K562 (cell line): ENCODE results near the gene SLC48A1. TPM values are rescaled to one million over a fixed set of nuclear protein-coding genes. Genes with fewer than 3 reads are reported as not detected.
A peak's percentile ranks its signal among the peaks of the same experiment; 100 is the strongest.

Source experiments
- ATAC-seq: fragments of 200-7000 bp; cut with Tn5 transposase; 3 replicates; pipeline ENCODE4 v1.9.1; 2020; ENCODE audit warnings: moderate library complexity
- BruUV-seq: library from RNA; stranded (reverse); fragments of 400-500 nt; replicated peaks from 2 replicates; lab custom pipeline; 2021; lab: Mats Ljungman, UMichigan
- CTCF ChIA-PET: fragments of 300-600 bp; formaldehyde crosslinking; extraction: SDS; loops from one replicate; lab custom pipeline; 2021; ENCODE audit warnings: low intra/inter-chr PET ratio; lab: Yijun Ruan, JAX
- POLR2A ChIA-PET: fragments of 300-600, 350-650 bp; sonication (Branson Sonifier 250); formaldehyde crosslinking; extraction: SDS; loops from one replicate; lab custom pipeline; 2021; ENCODE audit warnings: antibody characterized with exemption, inconsistent platforms; lab: Yijun Ruan, JAX
- DNase-seq, 4 experiments: peaks; one replicate each; pipeline versions ENCODE4 v3.0.0 to v3.0.0-alpha.2; 2011 to 2018; ENCODE audit warnings: low spot score in 3 of 4, mixed read lengths in 3 of 4; ENCODE audit errors: extremely low read depth in 1 of 4
- FAIRE-seq: peaks from 2 replicates; lab custom pipeline; 2011; peaks lifted over from hg19 to GRCh38; lab: Jason Lieb, UNC
- H2AFZ ChIP-seq: 2 replicates; pipeline ENCODE4 v1.6.0; 2011; ENCODE audit warnings: low read depth, low read length, control low read depth, inconsistent platforms
- H3K27ac ChIP-seq: fragments of 200-600 bp; 3 replicates; pipeline ENCODE4 v1.8.0; 2011; ENCODE audit warnings: low read depth, mild to moderate bottlenecking, control low read depth, inconsistent platforms, low read length, moderate library complexity, mixed read lengths; ENCODE audit errors: extremely low read depth
- H3K27me3 ChIP-seq, 2 experiments: fragments of 300-600 bp in 1 of 2; 2 replicates in 1 of 2; 3 replicates in 1 of 2; pipeline versions ENCODE4 v1.6.0 to v1.8.0; 2011; ENCODE audit warnings: inconsistent platforms in 2 of 2, low read length in 2 of 2, mild to moderate bottlenecking in 1 of 2, mixed read lengths in 1 of 2, moderate library complexity in 1 of 2; ENCODE audit not compliant: control insufficient read depth in 2 of 2, insufficient read depth in 2 of 2
- H3K36me3 ChIP-seq: fragments of 300-600 bp; 3 replicates; pipeline ENCODE4 v1.8.0; 2011; ENCODE audit warnings: mild to moderate bottlenecking, low read length, inconsistent platforms; ENCODE audit not compliant: control insufficient read depth, insufficient read depth
- H3K4me1 ChIP-seq, 2 experiments: fragments of 200-600 bp in 1 of 2; replicated peaks in 1 of 2; 2 replicates in 1 of 2; 3 replicates in 1 of 2; pipeline versions ENCODE4 v1.5.1 to v1.8.0; 2011; ENCODE audit warnings: inconsistent platforms in 2 of 2, low read length in 2 of 2, mild to moderate bottlenecking in 1 of 2, mixed read lengths in 1 of 2, moderate library complexity in 1 of 2; ENCODE audit not compliant: control insufficient read depth in 2 of 2, insufficient read depth in 2 of 2
- H3K4me2 ChIP-seq: 2 replicates; pipeline ENCODE4 v1.6.1; 2011; ENCODE audit warnings: low read length, control low read depth, inconsistent platforms, mixed read lengths; ENCODE audit not compliant: insufficient read depth
- H3K4me3 ChIP-seq: fragments of 200-600 bp; sonication (generic), shearing (Covaris generic); 2 replicates; pipeline ENCODE4 v1.5.1; 2016; ENCODE audit warnings: control low read depth, inconsistent platforms
- H3K79me2 ChIP-seq: fragments of 200-600 bp; 3 replicates; pipeline ENCODE4 v1.8.0; 2011; ENCODE audit warnings: low read length, inconsistent platforms; ENCODE audit not compliant: control insufficient read depth, insufficient read depth
- H3K9ac ChIP-seq, 2 experiments: 2 replicates each; pipeline versions ENCODE4 v1.6.0 to v1.6.1; 2011; ENCODE audit warnings: low read depth in 2 of 2, low read length in 2 of 2, control low read depth in 1 of 2, inconsistent platforms in 1 of 2, mild to moderate bottlenecking in 1 of 2, mixed read lengths in 1 of 2; ENCODE audit not compliant: insufficient read depth in 1 of 2
- H3K9me1 ChIP-seq: one replicate; pipeline ENCODE4 v1.6.0; 2011; ENCODE audit warnings: inconsistent platforms, mild to moderate bottlenecking, low read length, moderate library complexity; ENCODE audit not compliant: control insufficient read depth, insufficient read depth
- H3K9me3 ChIP-seq: replicated peaks from 2 replicates; pipeline ENCODE4 v1.5.1; 2011; ENCODE audit warnings: low read depth, low read length, inconsistent platforms; ENCODE audit not compliant: control insufficient read depth, insufficient read depth
- H4K20me1 ChIP-seq: replicated peaks from 2 replicates; pipeline ENCODE4 v1.6.1; 2011; ENCODE audit warnings: low read length, inconsistent platforms, mixed read lengths; ENCODE audit not compliant: control insufficient read depth, insufficient read depth
- BCOR ChIP-seq: fragments of 450-650 bp; IDR thresholded peaks from 2 replicates; pipeline ENCODE4 v1.6.1; 2016
- CTBP1 ChIP-seq: fragments of 450-650 bp; IDR thresholded peaks from 2 replicates; pipeline ENCODE4 v1.6.1; 2016; ENCODE audit warnings: borderline replicate concordance
- FOXA3 ChIP-seq, 2 experiments: fragments of 450-650 bp in 1 of 2; sonication (generic) in 1 of 2; formaldehyde crosslinking; IDR thresholded peaks in 1 of 2; conservative IDR thresholded peaks in 1 of 2; 2 replicates each; pipeline versions ENCODE4 v1.4.0 to v1.8.0; 2020 to 2022; ENCODE audit warnings: mild to moderate bottlenecking in 2 of 2, missing genetic modification reagents in 1 of 2
- HDAC6 ChIP-seq: IDR thresholded peaks from 2 replicates; pipeline ENCODE4 v1.6.1; 2012; ENCODE audit warnings: low read depth, mild to moderate bottlenecking, control low read depth, inconsistent platforms, low read length, moderate library complexity
- MBD2 ChIP-seq: sonication (generic); IDR thresholded peaks from 2 replicates; pipeline ENCODE4 v1.6.1; 2016; ENCODE audit warnings: low read depth, borderline replicate concordance
- MCM7 ChIP-seq, 2 experiments: fragments of 450-650 bp; IDR thresholded peaks; 2 replicates each; pipeline ENCODE4 v1.6.1; 2016 to 2018
- NEUROD1 ChIP-seq: fragments of 150-350 bp; IDR thresholded peaks from 2 replicates; pipeline ENCODE4 v1.6.1; 2014; ENCODE audit warnings: borderline replicate concordance, low read length, low read depth; ENCODE audit not compliant: partially characterized antibody
- RAD21 ChIP-seq, 2 experiments: fragments of 250-450 bp in 1 of 2; fragments of 450-650 bp in 1 of 2; sonication (Bioruptor Pico) in 1 of 2; formaldehyde crosslinking in 1 of 2; IDR thresholded peaks in 1 of 2; conservative IDR thresholded peaks in 1 of 2; 2 replicates each; pipeline versions ENCODE4 v1.4.0 to v1.8.0; 2020 to 2022; ENCODE audit warnings: mild to moderate bottlenecking in 2 of 2, moderate library complexity in 1 of 2
- RB1 ChIP-seq: fragments of 450-650 bp; IDR thresholded peaks from 2 replicates; pipeline ENCODE4 v1.6.1; 2017; ENCODE audit warnings: low read depth, mild to moderate bottlenecking
- SMARCC2 ChIP-seq: fragments of 450-650 bp; IDR thresholded peaks from 2 replicates; pipeline ENCODE4 v1.6.1; 2017; ENCODE audit warnings: antibody characterized with exemption, moderate library complexity, mild to moderate bottlenecking, low read depth
- XRCC5 ChIP-seq: fragments of 200-400 bp; formaldehyde crosslinking; IDR thresholded peaks from 2 replicates; pipeline ENCODE4 v1.6.1; 2017; ENCODE audit warnings: low read depth, mild to moderate bottlenecking, low read length
- ZFP36 ChIP-seq: fragments of 150-350 bp; IDR thresholded peaks from 2 replicates; pipeline ENCODE4 v1.6.1; 2018; ENCODE audit warnings: low read length, low read depth; ENCODE audit not compliant: partially characterized antibody
- ZFPM2 ChIP-seq: fragments of 250-450 bp; sonication (Bioruptor Pico); IDR thresholded peaks from 2 replicates; pipeline ENCODE4 v1.5.1; 2022; ENCODE audit warnings: mild to moderate bottlenecking
- whole genome bisulfite sequencing: fragments of 100-300 bp; shearing (Covaris generic); methylation state at CpG from one replicate; pipeline ENCODE4 v1.1.6; 2016; ENCODE audit warnings: low coverage, mixed read lengths; ENCODE audit not compliant: insufficient coverage; ENCODE audit errors: missing lambda C conversion rate; 5-methylcytosine and 5-hydroxymethylcytosine counted together
- in situ Hi-C: fragments of 300-500 bp; cut with MboI; formaldehyde crosslinking; loops from 4 replicates; pipeline ENCODE4 v1.15.0; 2018; ENCODE audit warnings: inconsistent platforms, mixed read lengths
- intact Hi-C: fragments of 100-400 bp; cut with micrococcal nuclease; formaldehyde crosslinking; loops from 2 replicates; pipeline ENCODE4 v1.14.2; 2022
- polyA plus RNA-seq, 8 experiments: library from polyadenylated mRNA; depleted of rRNA in 4 of 8; stranded (reverse) in 5 of 8; unstranded in 3 of 8; fragments of >200 nt; fragmentation: Nextera tagmentation in 2 of 8; fragmentation: Illumina TruSeq in 1 of 8; extraction: Ambion mirVana in 2 of 8; extraction: Trizol in 1 of 8; gene quantifications; 2 replicates each; pipeline versions ENCODE4 v1.2.1 to v1.2.3, GENCODE V29; 2011 to 2014; ENCODE audit warnings: inconsistent platforms in 1 of 8, missing spikeins in 1 of 8
- total RNA-seq, 7 experiments: library from RNA; depleted of rRNA in 6 of 7; stranded (reverse); fragments of >200 nt in 6 of 7; fragmentation: Illumina TruSeq in 2 of 7; extraction: Trizol in 2 of 7; gene quantifications; 2 replicates each; pipeline versions ENCODE4 v1.2.1 to v1.2.3, GENCODE V29; 2011 to 2021; ENCODE audit warnings: low replicate concordance in 1 of 7
- TF ChIP-seq, protein P1 (sequence below): fragments of 450-650 bp; formaldehyde crosslinking; IDR thresholded peaks from 2 replicates; pipeline ENCODE4 v1.4.0; 2020; ENCODE audit warnings: mild to moderate bottlenecking, moderate library complexity
- TF ChIP-seq, protein P2 (sequence below): fragments of 200-800 bp; sonication (Bioruptor generic); IDR thresholded peaks from 2 replicates; pipeline ENCODE4 v1.6.1; 2017; ENCODE audit warnings: missing genetic modification characterization, missing compliant biosample characterization
- TF ChIP-seq, protein P3 (sequence below), 3 experiments: IDR thresholded peaks in 2 of 3; conservative IDR thresholded peaks in 1 of 3; 2 replicates each; pipeline ENCODE4 v1.5.1; 2011 to 2012; ENCODE audit warnings: low read length in 3 of 3, mild to moderate bottlenecking in 3 of 3, control low read depth in 2 of 3, improper control_type of control experiment in 1 of 3, inconsistent platforms in 1 of 3, low read depth in 1 of 3, mixed read lengths in 1 of 3, moderate library complexity in 1 of 3; ENCODE audit not compliant: insufficient read depth in 2 of 3

SLC48A1 gene
- total and polyA plus RNA-seq, 9 of the 15 experiments (the other 6 are each of a cell fraction or from before 2014, with no cell fraction given): 10.7 to 37.5 (median 18.7) TPM

DNA sequence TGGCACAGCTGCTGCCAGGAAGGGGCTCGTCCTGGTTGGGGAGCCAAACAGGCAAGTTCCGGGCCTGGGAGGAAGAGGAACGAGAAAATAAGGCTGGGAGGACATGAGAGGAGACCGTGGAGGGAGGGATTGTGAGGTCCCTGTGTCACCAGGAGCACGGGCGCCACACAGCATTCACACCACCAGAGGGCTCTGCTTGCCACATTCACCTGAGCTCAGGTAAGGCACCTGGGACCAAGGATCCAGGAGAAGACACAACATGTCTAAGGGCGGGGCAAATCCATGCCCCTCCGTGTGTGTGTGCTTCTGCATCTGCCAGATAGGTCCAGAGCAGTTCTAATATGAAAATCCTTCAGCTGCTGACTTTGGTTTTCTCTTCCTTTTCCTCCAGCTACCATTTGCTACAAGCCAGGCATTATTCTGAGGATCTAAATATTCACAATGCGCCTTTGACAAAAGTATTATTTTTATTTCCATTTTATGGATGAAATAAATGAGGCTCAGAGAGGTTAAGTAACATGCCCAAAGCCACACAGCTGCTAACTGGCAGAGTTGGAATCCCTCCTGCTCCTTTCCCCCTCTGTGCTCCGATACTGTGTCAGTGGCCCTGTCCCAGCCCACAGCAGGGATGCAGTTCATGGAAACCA is 28.9 kb upstream of the SLC48A1 start:
- H4K20me1 ChIP-seq: no peaks in the 10 kb centered on the region; the same call in 1 of the 2 replicates
- DNase-seq: peak; percentile 38 to 48 (median 44)
- TF ChIP-seq BCOR: peak; percentile 85
- no peak for TF ChIP-seq NEUROD1
- no peak for TF ChIP-seq MBD2
- no peak for TF ChIP-seq ZFPM2 (CRISPR knock-in tag)
- TF ChIP-seq, protein P1, sequence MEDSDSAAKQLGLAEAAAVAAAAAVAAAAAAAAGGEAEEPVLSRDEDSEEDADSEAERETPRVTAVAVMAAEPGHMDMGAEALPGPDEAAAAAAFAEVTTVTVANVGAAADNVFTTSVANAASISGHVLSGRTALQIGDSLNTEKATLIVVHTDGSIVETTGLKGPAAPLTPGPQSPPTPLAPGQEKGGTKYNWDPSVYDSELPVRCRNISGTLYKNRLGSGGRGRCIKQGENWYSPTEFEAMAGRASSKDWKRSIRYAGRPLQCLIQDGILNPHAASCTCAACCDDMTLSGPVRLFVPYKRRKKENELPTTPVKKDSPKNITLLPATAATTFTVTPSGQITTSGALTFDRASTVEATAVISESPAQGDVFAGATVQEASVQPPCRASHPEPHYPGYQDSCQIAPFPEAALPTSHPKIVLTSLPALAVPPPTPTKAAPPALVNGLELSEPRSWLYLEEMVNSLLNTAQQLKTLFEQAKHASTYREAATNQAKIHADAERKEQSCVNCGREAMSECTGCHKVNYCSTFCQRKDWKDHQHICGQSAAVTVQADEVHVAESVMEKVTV (CRISPR knock-in tag): peak; percentile 37; the same call in 1 of the 2 replicates
- TF ChIP-seq, protein P2, sequence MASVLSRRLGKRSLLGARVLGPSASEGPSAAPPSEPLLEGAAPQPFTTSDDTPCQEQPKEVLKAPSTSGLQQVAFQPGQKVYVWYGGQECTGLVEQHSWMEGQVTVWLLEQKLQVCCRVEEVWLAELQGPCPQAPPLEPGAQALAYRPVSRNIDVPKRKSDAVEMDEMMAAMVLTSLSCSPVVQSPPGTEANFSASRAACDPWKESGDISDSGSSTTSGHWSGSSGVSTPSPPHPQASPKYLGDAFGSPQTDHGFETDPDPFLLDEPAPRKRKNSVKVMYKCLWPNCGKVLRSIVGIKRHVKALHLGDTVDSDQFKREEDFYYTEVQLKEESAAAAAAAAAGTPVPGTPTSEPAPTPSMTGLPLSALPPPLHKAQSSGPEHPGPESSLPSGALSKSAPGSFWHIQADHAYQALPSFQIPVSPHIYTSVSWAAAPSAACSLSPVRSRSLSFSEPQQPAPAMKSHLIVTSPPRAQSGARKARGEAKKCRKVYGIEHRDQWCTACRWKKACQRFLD (CRISPR knock-in tag): no peak
- no peak for TF ChIP-seq MCM7 (IDR thresholded peaks at IDR 0.05)
- TF ChIP-seq RAD21 (CRISPR knock-in tag; conservative IDR thresholded peaks at IDR 0.05 in 1 of 2, IDR thresholded peaks at IDR 0.05 in 1 of 2): peak; percentile 72 to 78
- peak; percentile 90 for TF ChIP-seq CTBP1
- peak; percentile 77 for TF ChIP-seq ZFP36
- no peak for TF ChIP-seq FOXA3 (CRISPR knock-in tag; conservative IDR thresholded peaks at IDR 0.05 in 1 of 2, IDR thresholded peaks at IDR 0.05 in 1 of 2)
- TF ChIP-seq HDAC6: no peak
- TF ChIP-seq, protein P3, sequence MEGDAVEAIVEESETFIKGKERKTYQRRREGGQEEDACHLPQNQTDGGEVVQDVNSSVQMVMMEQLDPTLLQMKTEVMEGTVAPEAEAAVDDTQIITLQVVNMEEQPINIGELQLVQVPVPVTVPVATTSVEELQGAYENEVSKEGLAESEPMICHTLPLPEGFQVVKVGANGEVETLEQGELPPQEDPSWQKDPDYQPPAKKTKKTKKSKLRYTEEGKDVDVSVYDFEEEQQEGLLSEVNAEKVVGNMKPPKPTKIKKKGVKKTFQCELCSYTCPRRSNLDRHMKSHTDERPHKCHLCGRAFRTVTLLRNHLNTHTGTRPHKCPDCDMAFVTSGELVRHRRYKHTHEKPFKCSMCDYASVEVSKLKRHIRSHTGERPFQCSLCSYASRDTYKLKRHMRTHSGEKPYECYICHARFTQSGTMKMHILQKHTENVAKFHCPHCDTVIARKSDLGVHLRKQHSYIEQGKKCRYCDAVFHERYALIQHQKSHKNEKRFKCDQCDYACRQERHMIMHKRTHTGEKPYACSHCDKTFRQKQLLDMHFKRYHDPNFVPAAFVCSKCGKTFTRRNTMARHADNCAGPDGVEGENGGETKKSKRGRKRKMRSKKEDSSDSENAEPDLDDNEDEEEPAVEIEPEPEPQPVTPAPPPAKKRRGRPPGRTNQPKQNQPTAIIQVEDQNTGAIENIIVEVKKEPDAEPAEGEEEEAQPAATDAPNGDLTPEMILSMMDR (IDR thresholded peaks at IDR 0.05 in 2 of 3, conservative IDR thresholded peaks at IDR 0.05 in 1 of 3; ENCODE audit: insufficient read depth in 2 of 3, low read depth in 1 of 3, low read length in 3 of 3): peak; percentile 69 to 77 (median 73)
- no peak for TF ChIP-seq SMARCC2
- peak; percentile 40; the same call in 1 of the 2 replicates for TF ChIP-seq RB1
- TF ChIP-seq XRCC5: no peak

More for the DNA sequence above, 28.9 kb upstream of the SLC48A1 start:
- Histone ChIP-seq H3K27ac (no peak overlapping the region), H3K4me1 (peaks cover 19 to 48% of the 10 kb centered on the region in 2 experiments), H2AFZ (no peak overlapping the region), H3K79me2 (no peaks in the 10 kb centered on the region), H3K9me1 (no peaks in the 10 kb centered on the region), H3K4me2 (no peak overlapping the region), H3K9ac (peak overlapping the region in 1 of 2 experiments; percentile 81; a peak in 2 of 4 replicates), H3K9me3 (no peaks in the 10 kb centered on the region), H3K27me3 (peaks cover 21 to 59% of the 10 kb centered on the region in 2 experiments), H3K4me3 (no peak overlapping the region), H3K36me3 (no peaks in the 10 kb centered on the region)
- peak; percentile 52; the same call in 2 of the 3 replicates for ATAC-seq
- ChIA-PET CTCF (interaction anchor here (0.6 to 5.5 kb wide), 7 partner anchors 16 to 446 kb away, joined by 3 to 59 read pairs (median 16); partner anchors contain the start of gene SLC48A1), POLR2A (interaction anchor here (0.6 to 2.0 kb wide), 9 partner anchors 11 to 211 kb away, joined by 3 to 5 read pairs (median 3); partner anchors contain the start of gene RAPGEF3)
- intact Hi-C loops: loop anchor here (2.0 kb wide), 1 partner anchor 23 kb away; no protein-coding TSS in a partner anchor
- in situ Hi-C loops: no loop called here
- BruUV-seq: no TSS peak
- peak; percentile 79 for FAIRE-seq
- 5% methylated on average over 8 of the region's 10 CpGs for WGBS
